PC-3 (cell line): ENCODE results near the gene SDK1. TPM values are rescaled to one million over a fixed set of nuclear protein-coding genes. Genes with fewer than 3 reads are reported as not detected.

Experiments
- ATAC-seq: fragments of 200-7000 bp; cut with Tn5 transposase; 2 replicates; pipeline ENCODE4 v1.9.1; 2020; ENCODE audit warnings: mild to moderate bottlenecking, moderate library complexity
- BruUV-seq: library from RNA; stranded (reverse); fragments of 400-500 nt; replicated peaks from 2 replicates; lab custom pipeline; 2021; lab: Mats Ljungman, UMichigan
- CTCF ChIA-PET: fragments of 300-600 bp; sonication (Branson Sonifier 250); formaldehyde crosslinking; loops from one replicate; lab custom pipeline; 2022; ENCODE audit warnings: antibody characterized with exemption; lab: Charles Lee
- POLR2A ChIA-PET: fragments of 300-600 bp; sonication (Branson Sonifier 250); formaldehyde crosslinking; loops from one replicate; lab custom pipeline; 2022; ENCODE audit warnings: antibody characterized with exemption; ENCODE audit not compliant: unreplicated experiment; lab: Charles Lee
- DNase-seq: peaks from one replicate; pipeline ENCODE4 v3.0.0-alpha.2; 2015
- H2AFZ ChIP-seq: fragments of 300-600 bp; sonication (generic); 2 replicates; pipeline ENCODE4 v1.6.0; 2016; ENCODE audit warnings: antibody characterized with exemption, low read length
- H3F3A ChIP-seq: fragments of 300-600 bp; sonication (generic); one replicate; pipeline ENCODE4 v1.6.0; 2017; ENCODE audit warnings: antibody characterized with exemption, low read length, control low read depth, mild to moderate bottlenecking; ENCODE audit not compliant: unreplicated experiment
- H3K27ac ChIP-seq: fragments of 300-600 bp; sonication (generic); 2 replicates; pipeline ENCODE4 v1.5.1; 2016; ENCODE audit warnings: mild to moderate bottlenecking, low read length
- H3K27me3 ChIP-seq: fragments of 300-600 bp; sonication (generic); 2 replicates; pipeline ENCODE4 v1.6.1; 2016; ENCODE audit warnings: low read length, mixed read lengths
- H3K36me3 ChIP-seq: fragments of 300-600 bp; sonication (generic); 2 replicates; pipeline ENCODE4 v1.6.1; 2016; ENCODE audit warnings: low read depth, mixed run types, low read length, mixed read lengths
- H3K4me1 ChIP-seq: fragments of 300-600 bp; sonication (generic); 2 replicates; pipeline ENCODE4 v1.5.1; 2016; ENCODE audit warnings: low read length; ENCODE audit not compliant: insufficient read depth
- H3K4me2 ChIP-seq: fragments of 300-600 bp; sonication (generic); 2 replicates; pipeline ENCODE4 v1.6.0; 2016; ENCODE audit warnings: low read length
- H3K4me3 ChIP-seq: fragments of 300-600 bp; sonication (generic); 2 replicates; pipeline ENCODE4 v1.5.1; 2016; ENCODE audit warnings: mild to moderate bottlenecking, low read length, mixed read lengths
- H3K79me2 ChIP-seq: fragments of 300-600 bp; sonication (generic); 2 replicates; pipeline ENCODE4 v1.6.1; 2017; ENCODE audit warnings: low read length, mixed read lengths
- H3K9ac ChIP-seq: fragments of 300-600 bp; sonication (generic); 2 replicates; pipeline ENCODE4 v1.6.0; 2016; ENCODE audit warnings: mild to moderate bottlenecking, low read length
- H3K9me2 ChIP-seq: fragments of 300-600 bp; sonication (generic); replicated peaks from 2 replicates; pipeline ENCODE4 v1.6.1; 2016; ENCODE audit warnings: mixed run types, low read length, mixed read lengths
- H3K9me3 ChIP-seq: fragments of 300-600 bp; sonication (generic); 2 replicates; pipeline ENCODE4 v1.6.1; 2016; ENCODE audit warnings: low read length, mixed read lengths
- H4K20me1 ChIP-seq: fragments of 300-600 bp; sonication (generic); 2 replicates; pipeline ENCODE4 v1.6.1; 2016; ENCODE audit warnings: low read length, mixed read lengths
- EZH2 ChIP-seq: fragments of 300-600 bp; sonication (generic); IDR thresholded peaks from one replicate; pipeline ENCODE4 v1.6.1; 2017; ENCODE audit warnings: antibody characterized with exemption, mild to moderate bottlenecking, low read length; ENCODE audit not compliant: unreplicated experiment
- EZH2phosphoT487 ChIP-seq: fragments of 300-600 bp; sonication (generic); IDR thresholded peaks from 2 replicates; pipeline ENCODE4 v1.6.1; 2018; ENCODE audit warnings: mild to moderate bottlenecking, antibody characterized with exemption, low read length, borderline replicate concordance
- intact Hi-C: fragments of 100-400 bp; cut with micrococcal nuclease; formaldehyde crosslinking; loops from 2 replicates; pipeline ENCODE4 v1.9.0; 2023
- total RNA-seq: library from RNA; depleted of rRNA; stranded (reverse); fragments of >200 nt; gene quantifications from 2 replicates; pipeline ENCODE4 v1.2.3, GENCODE V29; 2014
- TF ChIP-seq, protein P1 (sequence below): fragments of 300-600 bp; sonication (generic); conservative IDR thresholded peaks from 2 replicates; pipeline ENCODE4 v1.5.1; 2017; ENCODE audit warnings: antibody characterized with exemption, low read depth, mild to moderate bottlenecking, low read length

Gene SDK1
- total RNA-seq, 1 experiment from 2014 or later: 2.8 TPM

DNA sequence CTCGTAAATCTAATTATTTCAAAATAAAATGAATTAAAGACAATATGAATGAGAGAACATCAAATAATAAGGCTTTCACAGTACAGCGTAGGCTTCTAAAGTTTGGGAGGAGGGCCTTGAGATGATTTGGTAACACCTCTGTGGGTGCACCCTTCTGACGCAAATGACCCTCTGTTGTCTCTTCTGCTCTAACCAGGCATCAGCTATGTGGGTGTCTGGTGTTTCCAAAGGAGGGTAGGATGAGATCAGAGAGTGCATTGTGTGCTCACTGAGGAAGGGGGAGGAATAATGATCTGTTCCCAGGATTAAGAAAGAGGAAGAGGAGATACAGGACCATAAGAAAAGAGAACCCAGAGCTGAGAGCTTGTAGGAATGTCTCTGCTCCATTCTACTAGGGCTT lies 420.4 kb downstream of the SDK1 start:
- Histone ChIP-seq H3K27me3 (no peaks in the 10 kb centered on the region), H3K4me1 (no peaks in the 10 kb centered on the region), H3K27ac (no peak overlapping the region), H2AFZ (no peak overlapping the region), H3K9me2 (no peaks in the 10 kb centered on the region), H3K4me3 (no peak overlapping the region), H3K9ac (no peak overlapping the region), H3K36me3 (no peaks in the 10 kb centered on the region), H3K79me2 (no peaks in the 10 kb centered on the region), H3K9me3 (no peaks in the 10 kb centered on the region), H3F3A (no peaks in the 10 kb centered on the region), H3K4me2 (no peak overlapping the region), H4K20me1 (no peaks in the 10 kb centered on the region)
- TF ChIP-seq, protein P1, sequence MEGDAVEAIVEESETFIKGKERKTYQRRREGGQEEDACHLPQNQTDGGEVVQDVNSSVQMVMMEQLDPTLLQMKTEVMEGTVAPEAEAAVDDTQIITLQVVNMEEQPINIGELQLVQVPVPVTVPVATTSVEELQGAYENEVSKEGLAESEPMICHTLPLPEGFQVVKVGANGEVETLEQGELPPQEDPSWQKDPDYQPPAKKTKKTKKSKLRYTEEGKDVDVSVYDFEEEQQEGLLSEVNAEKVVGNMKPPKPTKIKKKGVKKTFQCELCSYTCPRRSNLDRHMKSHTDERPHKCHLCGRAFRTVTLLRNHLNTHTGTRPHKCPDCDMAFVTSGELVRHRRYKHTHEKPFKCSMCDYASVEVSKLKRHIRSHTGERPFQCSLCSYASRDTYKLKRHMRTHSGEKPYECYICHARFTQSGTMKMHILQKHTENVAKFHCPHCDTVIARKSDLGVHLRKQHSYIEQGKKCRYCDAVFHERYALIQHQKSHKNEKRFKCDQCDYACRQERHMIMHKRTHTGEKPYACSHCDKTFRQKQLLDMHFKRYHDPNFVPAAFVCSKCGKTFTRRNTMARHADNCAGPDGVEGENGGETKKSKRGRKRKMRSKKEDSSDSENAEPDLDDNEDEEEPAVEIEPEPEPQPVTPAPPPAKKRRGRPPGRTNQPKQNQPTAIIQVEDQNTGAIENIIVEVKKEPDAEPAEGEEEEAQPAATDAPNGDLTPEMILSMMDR: no peak
- TF ChIP-seq EZH2 (no peak), EZH2phosphoT487 (no peak)
- POLR2A ChIA-PET: no interaction called here
- BruUV-seq: no TSS peak
- CTCF ChIA-PET: no interaction called here
- ATAC-seq: no peak
- intact Hi-C loops: no loop called here
- DNase-seq: no peak

DNA sequence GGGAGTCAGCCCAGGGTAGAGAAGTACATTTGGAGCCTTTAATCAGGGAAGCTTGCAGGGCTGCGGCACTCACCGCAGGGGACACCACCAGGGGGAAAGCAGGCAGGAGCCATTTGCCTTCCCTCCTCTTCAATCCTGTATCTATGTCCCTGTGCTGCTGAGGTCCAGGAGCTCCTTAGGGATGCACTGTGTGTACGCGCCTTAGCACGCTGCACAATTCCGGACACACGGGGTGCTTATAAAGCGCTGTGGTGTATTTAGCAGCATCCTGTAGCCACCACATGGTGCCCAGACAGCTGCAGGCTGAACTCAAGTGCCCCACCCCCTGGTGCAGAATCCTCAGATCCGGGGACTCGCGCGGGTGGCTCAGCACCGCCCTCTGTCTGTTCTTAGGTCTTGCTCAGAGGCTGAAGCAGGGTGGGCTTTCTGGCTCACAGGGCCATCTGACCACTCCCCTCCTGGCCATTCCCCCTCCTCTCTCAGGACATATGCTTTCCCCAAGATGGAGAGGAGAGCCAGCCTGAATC lies 421.4 kb downstream of the SDK1 start:
- intact Hi-C loops: no loop called here
- Histone ChIP-seq H2AFZ (no peak overlapping the region), H3K4me2 (no peak overlapping the region), H3K27me3 (no peaks in the 10 kb centered on the region), H3K36me3 (no peaks in the 10 kb centered on the region), H3K4me3 (no peak overlapping the region), H4K20me1 (no peaks in the 10 kb centered on the region), H3K79me2 (no peaks in the 10 kb centered on the region), H3F3A (no peaks in the 10 kb centered on the region), H3K9me3 (no peaks in the 10 kb centered on the region), H3K9ac (no peak overlapping the region), H3K9me2 (no peaks in the 10 kb centered on the region), H3K4me1 (no peaks in the 10 kb centered on the region), H3K27ac (no peak overlapping the region)
- no TSS peak for BruUV-seq
- ChIA-PET POLR2A (no interaction called here), CTCF (no interaction called here)
- no peak for DNase-seq
- TF ChIP-seq, protein P1: no peak
- no peak for TF ChIP-seq EZH2
- TF ChIP-seq EZH2phosphoT487: no peak
- ATAC-seq: no peak

DNA sequence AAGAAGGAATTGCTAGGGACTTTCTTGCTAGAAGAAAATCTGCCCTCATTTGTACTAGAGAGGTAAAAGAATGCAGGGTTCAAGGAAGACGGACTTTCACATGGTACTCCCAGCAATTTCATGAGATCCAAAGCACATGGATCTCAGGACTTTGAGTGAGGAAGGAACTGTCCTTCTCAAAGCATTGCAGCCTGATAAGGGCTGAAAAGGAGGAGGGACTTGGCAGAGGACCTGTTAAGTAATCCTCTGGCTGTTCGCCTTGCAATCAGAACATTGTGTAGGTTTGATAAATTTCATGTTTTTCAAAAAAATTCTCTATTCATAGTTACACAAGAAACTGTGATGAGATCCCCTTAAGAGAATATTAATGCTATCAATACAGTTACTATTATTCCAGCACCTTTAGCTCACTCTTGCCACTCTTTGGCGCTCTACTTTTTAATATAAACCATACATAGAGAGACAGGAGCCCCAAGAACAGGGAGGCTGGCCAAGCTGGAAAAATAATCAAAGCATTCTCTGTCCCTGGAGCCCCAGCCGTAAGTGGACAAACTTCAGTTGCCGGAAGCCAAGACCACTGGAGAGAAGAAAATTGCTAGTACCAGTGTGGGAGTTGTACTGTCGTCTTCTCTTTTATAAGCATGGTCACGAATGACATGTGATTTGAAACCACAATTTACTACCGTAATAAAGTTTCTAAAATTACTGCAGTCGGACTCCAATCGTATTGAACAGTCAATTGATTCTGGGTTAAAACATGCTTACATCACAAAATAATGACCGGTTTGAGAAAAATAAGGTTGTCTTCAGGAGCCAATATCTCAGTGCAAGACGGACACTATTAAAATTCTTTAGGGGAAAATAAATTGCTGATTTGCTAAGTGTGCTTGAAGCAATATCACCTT lies 424.4 kb downstream of the SDK1 start:
- H3K79me2 ChIP-seq: no peaks in the 10 kb centered on the region
- no peak overlapping the region for H3K4me3 ChIP-seq
- BruUV-seq: no TSS peak
- no peak overlapping the region for H3K27ac ChIP-seq
- no peaks in the 10 kb centered on the region for H4K20me1 ChIP-seq
- CTCF ChIA-PET: no interaction called here
- no peak for DNase-seq
- H3K9ac ChIP-seq: no peak overlapping the region
- ATAC-seq: no peak
- no peaks in the 10 kb centered on the region for H3K4me1 ChIP-seq
- H3K9me2 ChIP-seq: no peaks in the 10 kb centered on the region
- no peaks in the 10 kb centered on the region for H3K27me3 ChIP-seq
- H3K36me3 ChIP-seq: no peaks in the 10 kb centered on the region
- H2AFZ ChIP-seq: no peak overlapping the region
- TF ChIP-seq EZH2: no peak
- no peak for TF ChIP-seq EZH2phosphoT487
- TF ChIP-seq, protein P1: no peak
- intact Hi-C loops: no loop called here
- no peaks in the 10 kb centered on the region for H3F3A ChIP-seq
- no peaks in the 10 kb centered on the region for H3K9me3 ChIP-seq
- no peak overlapping the region for H3K4me2 ChIP-seq
- POLR2A ChIA-PET: no interaction called here
